ENCODE data around the gene HOMEZ. TPM values are rescaled to one million over a fixed set of nuclear protein-coding genes. Genes with fewer than 3 reads are reported as not detected.

Gene HOMEZ
- total and polyA plus RNA-seq, 2 of the 8 experiments (the other 6 are each of a cell fraction or from before 2014, with no cell fraction given), result 9.1 to 15.9 TPM

GRCh38 chr14:23296012-23296777 lies 10.3 kb upstream of the HOMEZ start (continued):
- no peak for TF ChIP-seq TAF7 (optimal IDR thresholded peaks at IDR 0.05; ENCODE audit: borderline replicate concordance, low read depth, low read length)
- TF ChIP-seq BCL11A (IDR thresholded peaks at IDR 0.05; ENCODE audit: low read depth in 2 of 2, low read length in 2 of 2), result no peak
- no peak for TF ChIP-seq SP4 (IDR thresholded peaks at IDR 0.05; ENCODE audit: low read length)
- no peak for TF ChIP-seq SRF (IDR thresholded peaks at IDR 0.05; ENCODE audit: low read depth, low read length)
- no peak for TF ChIP-seq SIX5 (IDR thresholded peaks at IDR 0.05; ENCODE audit: low read depth, low read length)

Measured in H1 (cell line).